Activated CD4-positive, alpha-beta T cell treated with anti-CD3 and anti-CD28 coated beads, Interleukin-2, amount 10 ng/mL, durations not matched to agents 24 days and 14 days (primary cell): Measurements from ENCODE around the gene PPP1CB. TPM values are rescaled to one million over a fixed set of nuclear protein-coding genes. Genes with fewer than 3 reads are reported as not detected.
A peak's percentile ranks its signal among the peaks of the same experiment; 100 is the strongest.

ENCODE experiments used
- DNase-seq: peaks from one replicate; pipeline ENCODE4 v3.0.0; 2022
- H3K27ac Mint-ChIP-seq: one replicate; pipeline ENCODE4 v1.8.0; 2022; ENCODE audit warnings: mild to moderate bottlenecking, mixed read lengths
- H3K27me3 Mint-ChIP-seq: one replicate; pipeline ENCODE4 v1.8.0; 2022; ENCODE audit warnings: mixed read lengths
- H3K36me3 Mint-ChIP-seq: one replicate; pipeline ENCODE4 v1.8.0; 2022; ENCODE audit warnings: low read depth, mild to moderate bottlenecking, mixed read lengths
- H3K4me1 Mint-ChIP-seq: one replicate; pipeline ENCODE4 v1.8.0; 2021; ENCODE audit warnings: mixed read lengths
- H3K4me3 Mint-ChIP-seq: one replicate; pipeline ENCODE4 v1.8.0; 2022; ENCODE audit warnings: mild to moderate bottlenecking, moderate library complexity, mixed read lengths
- H3K9me3 Mint-ChIP-seq: one replicate; pipeline ENCODE4 v1.8.0; 2021; ENCODE audit warnings: mixed read lengths
- intact Hi-C: fragments of 100-400 bp; cut with micrococcal nuclease; formaldehyde crosslinking; loops from one replicate; pipeline ENCODE4 v1.15.1; 2023
- total RNA-seq: library from RNA; stranded (reverse); gene quantifications from 2 replicates; pipeline ENCODE4 v1.2.3, GENCODE V29; 2022

The PPP1CB gene
- total RNA-seq, 1 donor from 2014 or later: 246 TPM

DNA sequence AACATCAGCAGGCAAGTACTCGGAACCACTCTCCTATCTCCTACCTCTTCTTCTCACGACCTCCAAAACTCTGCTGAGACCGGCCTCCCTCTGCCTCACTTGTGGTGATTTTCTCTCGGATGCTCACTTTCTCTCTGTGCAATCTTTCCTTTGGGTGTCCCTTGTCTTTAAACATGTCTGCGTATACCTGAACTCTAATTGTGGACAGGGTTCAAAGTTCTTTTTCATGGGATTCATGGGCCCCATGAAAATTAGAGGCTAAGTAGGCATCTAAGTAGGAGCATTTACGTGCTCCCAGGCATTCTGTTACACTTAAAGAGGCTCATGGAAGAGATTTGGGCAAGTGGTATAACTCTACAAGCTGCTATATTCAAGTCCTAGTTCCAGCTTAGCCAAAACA, 2.1 kb upstream of the PPP1CB start:
- no peak for DNase-seq
- peak overlapping the region; percentile 98 for H3K27ac Mint-ChIP-seq
- H3K4me3 Mint-ChIP-seq: peak overlapping the region; percentile 98
- no peaks in the 10 kb centered on the region for H3K9me3 Mint-ChIP-seq
- H3K27me3 Mint-ChIP-seq: no peaks in the 10 kb centered on the region
- peaks cover 11% of the 10 kb centered on the region for H3K36me3 Mint-ChIP-seq
- peaks cover 42% of the 10 kb centered on the region for H3K4me1 Mint-ChIP-seq
- intact Hi-C loops: no loop called here

DNA sequence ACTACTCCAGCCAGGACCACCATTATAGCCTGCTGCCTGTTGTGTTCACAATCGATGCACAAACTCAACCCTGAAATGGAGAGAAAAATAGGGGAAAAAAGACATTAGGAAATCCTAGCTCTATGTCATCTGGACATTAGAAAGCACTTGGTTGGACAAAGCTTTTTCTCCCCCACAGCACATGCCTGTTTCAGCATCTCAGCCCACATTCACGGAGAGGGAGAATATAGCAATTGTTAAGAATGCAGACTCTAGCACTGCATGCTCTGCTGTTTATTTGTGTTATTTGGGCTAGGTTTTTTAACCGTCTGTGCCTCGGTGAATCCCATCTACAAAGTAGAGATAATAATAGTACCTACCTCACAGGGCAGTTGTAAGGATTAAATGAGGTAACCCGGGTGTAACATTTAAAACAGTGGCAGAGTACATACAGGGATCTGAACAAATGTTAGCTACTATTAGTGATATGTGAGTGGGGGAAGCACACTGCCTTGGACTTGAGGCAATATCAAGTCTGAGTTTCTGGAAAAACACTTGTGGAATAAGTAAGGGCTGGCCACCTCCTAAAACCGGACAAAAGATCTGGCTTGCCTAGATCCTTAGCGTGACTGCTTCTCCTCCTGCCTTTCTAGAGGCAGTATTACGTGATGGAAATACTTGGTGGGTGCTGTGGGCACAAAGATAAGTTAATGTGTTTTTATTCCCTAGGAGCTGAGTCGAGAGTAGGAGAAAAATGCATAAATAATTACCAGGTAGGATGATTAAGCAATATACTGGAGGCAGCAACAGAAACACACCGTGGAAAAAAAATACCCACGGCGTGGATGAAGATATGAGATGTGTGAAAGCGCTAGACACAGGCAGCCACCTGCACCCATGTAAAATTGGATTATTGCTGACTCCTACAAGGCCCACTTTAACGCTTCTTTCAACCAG, 1.0 kb upstream of the PPP1CB start:
- H3K36me3 Mint-ChIP-seq: peaks cover 16% of the 10 kb centered on the region
- no peaks in the 10 kb centered on the region for H3K9me3 Mint-ChIP-seq
- intact Hi-C loops: loop anchor here (1.0 to 5.0 kb wide), 5 partner anchors 71 to 358 kb away; partner anchors contain the start of gene FOSL2
- H3K27ac Mint-ChIP-seq: peak overlapping the region; percentile 98
- peaks cover 49% of the 10 kb centered on the region for H3K4me1 Mint-ChIP-seq
- H3K27me3 Mint-ChIP-seq: no peaks in the 10 kb centered on the region
- peak overlapping the region; percentile 98 for H3K4me3 Mint-ChIP-seq
- DNase-seq: peak; percentile 82

DNA sequence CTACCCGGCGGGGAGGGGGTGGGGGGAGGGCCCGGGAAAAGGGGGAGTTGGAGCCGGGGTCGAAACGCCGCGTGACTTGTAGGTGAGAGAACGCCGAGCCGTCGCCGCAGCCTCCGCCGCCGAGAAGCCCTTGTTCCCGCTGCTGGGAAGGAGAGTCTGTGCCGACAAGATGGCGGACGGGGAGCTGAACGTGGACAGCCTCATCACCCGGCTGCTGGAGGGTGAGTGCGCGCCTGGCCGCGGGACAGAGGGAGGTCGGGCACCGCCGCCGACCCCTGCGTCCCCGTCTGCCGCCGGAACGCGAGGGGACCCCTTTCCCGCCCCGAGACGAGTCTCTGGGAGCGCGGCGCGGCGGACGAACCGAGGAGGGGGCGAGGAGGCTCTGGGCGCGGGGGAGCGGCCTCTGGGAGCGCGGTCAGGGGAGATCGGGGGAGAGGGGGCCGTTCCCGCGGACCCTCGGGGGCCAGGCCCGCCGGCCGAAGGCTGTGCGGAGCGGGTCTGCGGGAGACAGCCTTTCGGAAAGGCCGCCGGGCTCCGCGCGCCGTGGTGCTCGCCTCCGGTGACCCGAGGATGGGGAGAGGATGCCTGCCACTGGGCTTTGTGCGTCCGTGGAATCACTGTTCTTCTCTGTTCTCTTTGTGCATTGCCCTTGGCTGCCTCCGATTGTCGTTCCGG, 463 bp downstream of the PPP1CB start:
- DNase-seq: peak; percentile 83
- H3K27ac Mint-ChIP-seq: peak overlapping the region; percentile 98
- peak overlapping the region; percentile 98 for H3K4me3 Mint-ChIP-seq
- H3K27me3 Mint-ChIP-seq: no peaks in the 10 kb centered on the region
- H3K9me3 Mint-ChIP-seq: no peaks in the 10 kb centered on the region
- intact Hi-C loops: loop anchor here (1.0 to 5.0 kb wide), 5 partner anchors 73 to 360 kb away; partner anchors contain the start of genes FOSL2 and WDR43
- peaks cover 18% of the 10 kb centered on the region for H3K36me3 Mint-ChIP-seq
- peaks cover 59% of the 10 kb centered on the region for H3K4me1 Mint-ChIP-seq

DNA sequence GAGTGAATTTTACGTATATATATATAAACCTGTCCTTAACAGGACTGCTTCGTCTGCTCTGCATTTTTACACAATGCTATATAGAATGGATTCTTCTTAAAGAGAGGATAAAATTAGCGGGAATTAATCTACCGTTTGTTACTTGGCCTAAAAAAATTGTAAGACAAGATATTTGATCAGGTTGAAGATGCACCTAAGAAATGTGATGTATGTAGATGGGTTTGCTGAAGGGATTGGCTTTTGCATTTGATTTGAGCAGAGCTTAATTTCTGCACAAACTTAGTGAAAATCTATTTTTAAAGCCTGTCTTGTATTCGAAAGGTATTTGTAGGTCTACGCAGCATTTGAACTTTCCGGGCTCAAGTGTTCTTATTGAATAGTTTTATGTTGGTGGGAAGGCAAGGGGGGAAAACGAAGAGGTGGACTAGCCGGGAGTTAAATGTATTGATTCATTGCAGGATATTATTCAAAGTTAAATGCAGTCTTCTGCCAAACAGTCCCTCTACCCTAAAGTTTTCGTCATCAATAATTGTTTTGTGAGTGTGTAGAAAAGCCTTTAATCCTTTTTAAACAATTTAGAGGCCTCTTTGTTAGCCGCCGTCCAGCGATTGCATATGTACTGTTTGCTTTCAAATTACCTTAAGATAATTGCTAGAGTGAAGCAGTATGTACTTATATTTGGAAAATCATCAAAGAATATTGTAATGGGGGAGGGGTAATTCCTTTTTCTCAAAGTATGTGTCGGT, 1.2 kb downstream of the PPP1CB start:
- Mint-ChIP-seq H3K4me1 (peaks cover 61% of the 10 kb centered on the region), H3K9me3 (no peaks in the 10 kb centered on the region), H3K4me3 (peak overlapping the region; percentile 98), H3K36me3 (peaks cover 20% of the 10 kb centered on the region), H3K27ac (peak overlapping the region; percentile 98), H3K27me3 (no peaks in the 10 kb centered on the region)
- peak; percentile 67 for DNase-seq
- intact Hi-C loops: loop anchor here (1.0 to 5.0 kb wide), 4 partner anchors 142 to 361 kb away; partner anchors contain the start of genes FOSL2 and WDR43

DNA sequence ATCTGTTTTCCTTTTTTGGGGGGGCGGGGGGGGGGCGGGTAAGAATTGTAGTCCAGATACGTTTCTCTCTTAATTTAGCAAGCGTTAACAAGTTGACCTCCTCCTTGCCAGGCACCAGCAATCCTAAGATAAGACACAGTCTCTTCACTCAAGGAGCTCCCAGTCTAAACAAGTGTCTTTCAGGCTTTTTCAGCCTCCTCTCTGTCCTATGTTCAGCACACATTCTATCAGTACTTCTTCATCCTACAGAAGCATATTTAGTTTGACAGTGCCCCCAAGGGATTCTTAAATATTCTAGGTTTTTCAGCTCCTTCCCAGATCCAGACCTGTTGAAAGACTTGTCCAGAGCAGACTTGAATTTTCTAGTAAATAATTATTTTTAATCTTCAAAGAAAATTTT, 2.7 kb downstream of the PPP1CB start:
- H3K4me3 Mint-ChIP-seq: peak overlapping the region; percentile 48
- H3K4me1 Mint-ChIP-seq: peaks cover 57% of the 10 kb centered on the region
- DNase-seq: no peak
- H3K9me3 Mint-ChIP-seq: no peaks in the 10 kb centered on the region
- H3K27me3 Mint-ChIP-seq: no peaks in the 10 kb centered on the region
- intact Hi-C loops: loop anchor here (5.0 kb wide), 1 partner anchor 362 kb away; the partner anchor contains the start of gene FOSL2
- peaks cover 25% of the 10 kb centered on the region for H3K36me3 Mint-ChIP-seq
- no peak overlapping the region for H3K27ac Mint-ChIP-seq

DNA sequence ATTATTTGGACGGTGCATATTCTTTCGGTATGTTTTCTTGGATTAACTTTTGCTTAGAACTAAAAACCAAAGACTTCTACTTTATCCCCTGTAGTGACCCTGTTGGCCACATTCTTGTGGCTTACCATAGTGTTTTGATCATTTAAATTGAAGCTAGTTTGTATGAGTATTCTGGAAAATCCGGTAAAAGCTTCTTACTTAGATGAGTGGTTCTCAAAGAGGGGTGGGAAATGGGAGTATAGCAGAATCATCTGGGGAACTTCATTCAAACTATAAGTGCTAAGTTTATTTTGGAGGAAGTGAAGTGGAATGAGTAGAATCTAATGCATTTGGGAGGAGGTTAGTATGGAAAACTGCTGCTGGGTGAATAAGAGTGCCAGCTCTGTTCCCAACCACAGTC, 3.8 kb downstream of the PPP1CB start:
- DNase-seq: no peak
- peak overlapping the region; percentile 31 for H3K4me3 Mint-ChIP-seq
- peaks cover 25% of the 10 kb centered on the region for H3K36me3 Mint-ChIP-seq
- intact Hi-C loops: no loop called here
- no peak overlapping the region for H3K27ac Mint-ChIP-seq
- H3K27me3 Mint-ChIP-seq: no peaks in the 10 kb centered on the region
- H3K4me1 Mint-ChIP-seq: peaks cover 46% of the 10 kb centered on the region
- no peaks in the 10 kb centered on the region for H3K9me3 Mint-ChIP-seq

DNA sequence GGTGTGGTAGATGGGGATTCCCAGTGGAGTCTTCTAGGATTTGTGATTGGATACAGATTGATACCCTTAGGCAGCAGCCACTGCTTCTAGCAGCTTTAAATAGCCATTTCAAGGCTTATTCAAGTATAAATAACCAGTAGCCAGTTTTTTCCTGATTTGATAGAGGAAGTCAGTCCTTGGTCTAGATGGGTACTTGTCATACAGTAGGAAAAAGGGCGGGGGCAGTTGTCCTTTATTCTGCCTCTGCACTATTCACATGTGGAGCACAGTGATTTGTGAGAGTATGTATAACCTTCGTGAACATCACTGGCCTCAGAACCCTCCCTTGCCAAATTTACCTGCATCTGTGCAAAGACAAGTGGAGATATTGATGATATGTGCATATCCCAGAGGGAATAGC, 6.8 kb downstream of the PPP1CB start:
- Mint-ChIP-seq H3K9me3 (no peaks in the 10 kb centered on the region), H3K36me3 (peaks cover 29% of the 10 kb centered on the region), H3K27ac (peak overlapping the region; percentile 16), H3K4me1 (peaks cover 43% of the 10 kb centered on the region), H3K4me3 (no peak overlapping the region), H3K27me3 (no peaks in the 10 kb centered on the region)
- DNase-seq: no peak
- intact Hi-C loops: no loop called here

DNA sequence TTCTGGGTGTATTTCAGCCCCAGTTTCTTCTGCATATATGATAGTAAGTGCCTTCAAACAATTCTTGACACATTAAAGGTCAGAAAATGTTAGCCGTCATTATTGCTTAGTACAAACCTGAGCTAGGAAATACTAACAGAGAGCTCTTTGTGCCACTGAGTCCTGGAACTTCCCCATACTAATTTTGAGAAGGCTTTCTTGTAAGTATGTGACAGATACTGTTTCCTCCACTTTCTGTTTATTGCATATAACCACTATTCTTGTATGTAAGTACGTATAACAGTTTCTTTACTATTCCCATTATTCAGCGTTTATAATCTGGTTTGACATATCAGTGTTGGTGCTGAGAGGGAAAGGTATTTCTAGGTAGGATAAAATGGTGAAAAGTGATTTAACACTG, 9.8 kb downstream of the PPP1CB start:
- intact Hi-C loops: no loop called here
- H3K4me3 Mint-ChIP-seq: no peak overlapping the region
- H3K9me3 Mint-ChIP-seq: no peaks in the 10 kb centered on the region
- H3K36me3 Mint-ChIP-seq: peaks cover 31% of the 10 kb centered on the region
- DNase-seq: no peak
- no peak overlapping the region for H3K27ac Mint-ChIP-seq
- H3K27me3 Mint-ChIP-seq: no peaks in the 10 kb centered on the region
- H3K4me1 Mint-ChIP-seq: peaks cover 45% of the 10 kb centered on the region

DNA sequence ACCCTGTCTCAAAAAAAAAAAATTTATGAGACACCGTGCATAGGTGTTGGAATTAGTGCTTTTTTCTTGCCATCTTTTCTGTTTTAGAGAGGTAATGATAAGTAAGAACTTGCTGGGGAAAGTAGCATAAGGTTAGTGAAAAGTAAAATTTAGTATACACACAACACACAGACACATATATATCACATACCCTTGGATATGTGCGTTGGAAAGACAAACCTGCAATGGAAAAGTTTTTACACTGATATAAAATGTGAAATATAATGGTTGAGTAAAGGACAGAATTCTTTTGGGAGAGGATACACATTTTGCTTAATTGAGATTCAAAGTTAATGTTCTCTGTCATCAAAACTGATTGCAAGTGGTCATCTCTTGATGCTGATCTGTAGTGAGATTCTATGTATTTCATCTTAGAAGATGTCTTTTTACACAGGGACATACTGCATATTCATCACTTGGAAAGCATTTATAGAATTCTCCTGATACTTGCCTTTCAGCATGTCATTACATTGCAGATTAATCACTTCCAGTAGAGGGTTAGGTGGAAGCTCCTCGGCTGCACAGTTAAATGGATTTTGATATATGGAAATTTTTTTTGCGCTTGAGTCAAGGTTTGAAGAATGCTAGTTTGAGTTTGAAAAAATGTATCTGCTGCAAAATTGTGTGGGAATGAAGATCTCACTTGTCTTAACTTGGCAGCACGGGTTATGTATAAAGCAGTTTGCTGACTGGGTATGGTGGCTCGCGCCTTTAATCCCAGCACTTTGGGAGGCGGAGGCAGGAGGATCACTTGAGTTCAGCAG, 13.5 kb downstream of the PPP1CB start:
- no peak for DNase-seq
- H3K4me3 Mint-ChIP-seq: no peak overlapping the region
- no peak overlapping the region for H3K27ac Mint-ChIP-seq
- H3K9me3 Mint-ChIP-seq: no peaks in the 10 kb centered on the region
- H3K36me3 Mint-ChIP-seq: peaks cover 35% of the 10 kb centered on the region
- no peaks in the 10 kb centered on the region for H3K27me3 Mint-ChIP-seq
- intact Hi-C loops: no loop called here
- peaks cover 44% of the 10 kb centered on the region for H3K4me1 Mint-ChIP-seq

DNA sequence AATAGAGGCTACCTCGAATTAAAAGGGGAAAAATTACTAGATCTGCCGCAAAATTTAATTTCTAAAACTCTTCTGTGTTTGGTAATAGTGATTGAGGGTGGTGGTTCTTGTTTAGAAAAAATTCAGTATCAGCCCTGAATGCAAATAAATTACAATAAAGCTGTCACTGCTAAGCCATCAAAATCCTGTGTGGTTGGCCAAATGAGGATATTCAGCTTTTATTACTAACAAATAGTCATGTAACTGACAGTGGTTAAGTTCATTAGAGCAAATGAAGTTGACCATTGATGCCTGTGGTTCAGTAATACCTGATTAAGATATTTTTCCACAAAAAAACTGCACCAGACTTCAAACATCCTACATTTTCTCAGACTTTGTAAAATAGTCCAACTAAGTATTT, 14.4 kb downstream of the PPP1CB start:
- peaks cover 35% of the 10 kb centered on the region for H3K36me3 Mint-ChIP-seq
- no peaks in the 10 kb centered on the region for H3K9me3 Mint-ChIP-seq
- no peak for DNase-seq
- no peaks in the 10 kb centered on the region for H3K27me3 Mint-ChIP-seq
- no peak overlapping the region for H3K4me3 Mint-ChIP-seq
- no peak overlapping the region for H3K27ac Mint-ChIP-seq
- H3K4me1 Mint-ChIP-seq: peaks cover 47% of the 10 kb centered on the region
- intact Hi-C loops: no loop called here

DNA sequence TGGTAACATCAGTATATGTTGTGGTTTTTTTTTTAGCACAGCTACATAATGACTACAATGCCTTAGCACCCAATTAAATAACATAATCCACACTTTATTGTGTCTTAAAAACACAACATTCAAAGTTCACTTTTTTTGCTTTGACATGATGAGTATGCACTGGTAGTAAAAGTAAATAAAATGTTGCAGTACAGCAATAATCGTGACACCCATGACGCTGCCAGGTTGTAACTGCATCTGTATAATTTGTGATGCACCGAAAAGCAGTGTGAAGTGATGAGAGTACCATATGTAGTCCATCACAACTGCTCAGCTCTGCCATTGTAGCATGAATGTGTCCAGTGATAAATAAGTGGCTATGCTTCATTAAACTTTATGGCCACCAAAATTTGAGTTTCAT, 15.7 kb downstream of the PPP1CB start:
- Mint-ChIP-seq H3K27me3 (no peaks in the 10 kb centered on the region), H3K4me3 (no peak overlapping the region), H3K4me1 (peaks cover 39% of the 10 kb centered on the region), H3K9me3 (no peaks in the 10 kb centered on the region), H3K27ac (no peak overlapping the region), H3K36me3 (peaks cover 28% of the 10 kb centered on the region)
- no peak for DNase-seq
- intact Hi-C loops: no loop called here

DNA sequence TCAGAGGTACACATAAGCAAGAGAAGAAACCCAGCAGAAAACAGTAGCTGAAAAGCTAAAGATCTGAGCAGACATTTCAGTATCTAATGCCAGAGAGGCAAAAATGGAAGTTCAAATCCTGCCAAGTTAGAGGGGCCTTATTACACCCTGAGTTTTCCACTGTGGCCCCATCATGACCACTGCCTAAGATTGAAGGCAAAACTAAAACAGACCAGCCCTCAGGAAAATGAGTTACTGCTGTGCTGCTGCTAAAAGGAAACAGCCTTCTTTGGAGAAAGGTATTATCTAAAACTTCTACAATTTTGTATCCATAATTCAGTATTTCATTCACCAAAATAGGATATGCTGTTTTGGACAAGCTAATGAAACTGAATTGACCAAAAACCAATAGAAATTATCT, 16.8 kb downstream of the PPP1CB start:
- no peak for DNase-seq
- Mint-ChIP-seq H3K9me3 (no peaks in the 10 kb centered on the region), H3K27me3 (no peaks in the 10 kb centered on the region), H3K36me3 (peaks cover 26% of the 10 kb centered on the region), H3K4me3 (no peak overlapping the region), H3K27ac (no peak overlapping the region), H3K4me1 (peaks cover 40% of the 10 kb centered on the region)
- intact Hi-C loops: no loop called here

DNA sequence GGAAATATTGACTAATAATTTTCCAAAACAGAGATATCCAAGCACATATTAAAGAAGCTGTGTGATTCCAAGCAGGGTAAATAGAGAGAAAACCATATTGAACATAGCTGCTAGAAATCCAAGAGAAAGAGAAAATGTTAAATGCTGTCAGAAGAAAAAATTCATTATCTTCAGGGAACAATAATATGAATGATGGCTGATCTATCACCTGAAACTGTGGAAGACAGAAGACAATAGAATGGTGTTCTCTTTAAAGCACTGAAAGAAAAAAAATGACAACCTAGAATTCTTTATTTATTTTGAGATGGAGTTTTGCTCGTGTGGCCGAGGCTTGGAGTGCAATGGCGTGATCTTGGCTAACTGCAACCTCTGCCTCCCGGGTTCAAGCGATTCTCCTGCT, 17.3 kb downstream of the PPP1CB start:
- H3K4me3 Mint-ChIP-seq: no peak overlapping the region

More for the DNA sequence above, 17.3 kb downstream of the PPP1CB start:
- no peak for DNase-seq
- Mint-ChIP-seq H3K4me1 (peaks cover 38% of the 10 kb centered on the region), H3K27ac (no peak overlapping the region), H3K27me3 (no peaks in the 10 kb centered on the region), H3K9me3 (no peaks in the 10 kb centered on the region), H3K36me3 (peaks cover 26% of the 10 kb centered on the region)
- intact Hi-C loops: no loop called here
